ENCODE measurements around the gene COBLL1.
"Not testable (repeated sequence)": the region's sequence is repeated elsewhere in the genome, so short reads cannot be mapped to it uniquely, and the experiment has no call there.

Gene COBLL1

GRCh38 chr2:164785457-164785856 lies 56.2 kb downstream of the COBLL1 start:
- DNase-seq: no peak

- DNase-seq: no peak
These were observed 57.2 kb downstream of the COBLL1 start for GRCh38 chr2:164784376-164784775.

GRCh38 chr2:164782323-164782722 lies 59.3 kb downstream of the COBLL1 start:
- no peak for DNase-seq

GRCh38 chr2:164781394-164781793 lies 60.2 kb downstream of the COBLL1 start:
- no peak for DNase-seq

- no peak for DNase-seq
These were observed 60.9 kb downstream of the COBLL1 start for GRCh38 chr2:164780611-164781178.

- no peak for DNase-seq
These were observed 62.1 kb downstream of the COBLL1 start for GRCh38 chr2:164779383-164780057.

- DNase-seq: no peak
These were observed 62.9 kb downstream of the COBLL1 start for GRCh38 chr2:164778723-164779122.

GRCh38 chr2:164777847-164778461 lies 63.7 kb downstream of the COBLL1 start:
- DNase-seq: no peak

GRCh38 chr2:164773635-164774034 lies 68.0 kb downstream of the COBLL1 start:
- DNase-seq: no peak

GRCh38 chr2:164773091-164773490 lies 68.5 kb downstream of the COBLL1 start:
- no peak for DNase-seq

GRCh38 chr2:164771897-164772296 lies 69.7 kb downstream of the COBLL1 start:
- no peak for DNase-seq

- DNase-seq: no peak
These were observed 71.2 kb downstream of the COBLL1 start for GRCh38 chr2:164770421-164770916.

GRCh38 chr2:164766954-164767320 lies 74.7 kb downstream of the COBLL1 start:
- DNase-seq: no peak

- DNase-seq: no peak
These were observed 75.2 kb downstream of the COBLL1 start for GRCh38 chr2:164766216-164766953.

GRCh38 chr2:164764996-164765395 lies 76.6 kb downstream of the COBLL1 start:
- no peak for DNase-seq

GRCh38 chr2:164764474-164764873 lies 77.1 kb downstream of the COBLL1 start:
- no peak for DNase-seq

GRCh38 chr2:164763431-164763830 lies 78.2 kb downstream of the COBLL1 start:
- DNase-seq: no peak

GRCh38 chr2:164761737-164762460 lies 79.7 kb downstream of the COBLL1 start:
- no peak for DNase-seq

- not testable (repeated sequence) for DNase-seq
These were observed 80.4 kb downstream of the COBLL1 start for GRCh38 chr2:164761201-164761600.

GRCh38 chr2:164760179-164760578 lies 81.4 kb downstream of the COBLL1 start:
- DNase-seq: no peak

- DNase-seq: no peak
These were observed 83.5 kb downstream of the COBLL1 start for GRCh38 chr2:164757934-164758695.

- DNase-seq: no peak
These were observed 84.8 kb downstream of the COBLL1 start for GRCh38 chr2:164756773-164757172.
